HepG2 (cell line): Measurements from ENCODE around the gene GAL3ST1. TPM values are rescaled to one million over a fixed set of nuclear protein-coding genes. Genes with fewer than 3 reads are reported as not detected.

Source experiments
- CENPX ChIP-seq: sonication (generic); formaldehyde crosslinking; IDR thresholded peaks from 2 replicates; pipeline ENCODE4 v1.9.0; 2021; ENCODE audit warnings: mild to moderate bottlenecking, missing genetic modification reagents, moderate library complexity
- DMAP1 ChIP-seq: IDR thresholded peaks from 2 replicates; pipeline ENCODE4 v1.6.1; 2016
- ERF ChIP-seq: IDR thresholded peaks from 2 replicates; pipeline ENCODE4 v1.6.1; 2018; ENCODE audit warnings: missing biosample characterization, missing genetic modification reagents
- ESRRA ChIP-seq: sonication (generic); formaldehyde crosslinking; IDR thresholded peaks from 2 replicates; pipeline ENCODE4 v1.5.1; 2020; ENCODE audit warnings: mild to moderate bottlenecking, low read depth, missing genetic modification reagents
- HDAC2 ChIP-seq: sonication (generic); formaldehyde crosslinking; IDR thresholded peaks from 2 replicates; pipeline ENCODE4 v1.4.0; 2020; ENCODE audit warnings: missing genetic modification reagents
- HNF4A ChIP-seq: sonication (generic); formaldehyde crosslinking; IDR thresholded peaks from 2 replicates; pipeline ENCODE4 v1.4.0; 2020; ENCODE audit warnings: missing genetic modification reagents
- LCORL ChIP-seq, 2 experiments: fragments of 450-650 bp in 1 of 2; sonication (generic) in 1 of 2; formaldehyde crosslinking in 1 of 2; IDR thresholded peaks; 2 replicates each; pipeline versions ENCODE4 v1.5.0 to v1.6.1; 2017 to 2020; ENCODE audit warnings: antibody characterized with exemption in 1 of 2, missing genetic modification reagents in 1 of 2
- MIXL1 ChIP-seq: IDR thresholded peaks from 2 replicates; pipeline ENCODE4 v1.6.1; 2016
- NFE2 ChIP-seq: sonication (generic); formaldehyde crosslinking; IDR thresholded peaks from 2 replicates; pipeline ENCODE4 v1.4.0; 2020; ENCODE audit warnings: missing genetic modification reagents
- PHF20 ChIP-seq: sonication (generic); formaldehyde crosslinking; IDR thresholded peaks from 2 replicates; pipeline ENCODE4 v1.5.0; 2020; ENCODE audit warnings: mild to moderate bottlenecking, missing genetic modification reagents
- RAD21 ChIP-seq: fragments of 450-650 bp; formaldehyde crosslinking; IDR thresholded peaks from 2 replicates; pipeline ENCODE4 v1.5.0; 2020; ENCODE audit warnings: mild to moderate bottlenecking
- RORA ChIP-seq: sonication (generic); formaldehyde crosslinking; IDR thresholded peaks from 2 replicates; pipeline ENCODE4 v1.5.0; 2020; ENCODE audit warnings: mild to moderate bottlenecking, missing genetic modification reagents, moderate library complexity
- SALL1 ChIP-seq: sonication (generic); formaldehyde crosslinking; IDR thresholded peaks from 2 replicates; pipeline ENCODE4 v1.8.0; 2022; ENCODE audit warnings: mild to moderate bottlenecking, missing genetic modification reagents
- SALL2 ChIP-seq: sonication (generic); formaldehyde crosslinking; IDR thresholded peaks from 2 replicates; pipeline ENCODE4 v1.8.1; 2023; ENCODE audit warnings: mild to moderate bottlenecking, missing genetic modification reagents, inconsistent platforms
- SMAD9 ChIP-seq: sonication (generic); formaldehyde crosslinking; IDR thresholded peaks from 2 replicates; pipeline ENCODE4 v1.5.1; 2020; ENCODE audit warnings: mild to moderate bottlenecking, missing genetic modification reagents
- SP5 ChIP-seq: IDR thresholded peaks from 2 replicates; pipeline ENCODE4 v1.6.1; 2016; ENCODE audit warnings: low read depth, borderline replicate concordance
- YEATS4 ChIP-seq: sonication (generic); formaldehyde crosslinking; IDR thresholded peaks from 2 replicates; pipeline ENCODE4 v1.4.0; 2020; ENCODE audit warnings: missing genetic modification reagents, borderline replicate concordance
- ZNF563 ChIP-seq: sonication (generic); formaldehyde crosslinking; IDR thresholded peaks from 2 replicates; pipeline ENCODE4 v1.8.0; 2022; ENCODE audit warnings: mild to moderate bottlenecking, moderate library complexity, missing genetic modification reagents
- ZNF570 ChIP-seq: sonication (generic); formaldehyde crosslinking; IDR thresholded peaks from 2 replicates; pipeline ENCODE4 v1.4.0; 2020; ENCODE audit warnings: mild to moderate bottlenecking, missing genetic modification reagents, borderline replicate concordance
- ZNF713 ChIP-seq: sonication (generic); formaldehyde crosslinking; IDR thresholded peaks from 2 replicates; pipeline ENCODE4 v1.4.0; 2020; ENCODE audit warnings: mild to moderate bottlenecking, missing genetic modification reagents
- ZNF766 ChIP-seq: sonication (generic); formaldehyde crosslinking; IDR thresholded peaks from 2 replicates; pipeline ENCODE4 v1.5.0; 2020; ENCODE audit warnings: missing genetic modification reagents, borderline replicate concordance
- ZNF772 ChIP-seq: sonication (generic); formaldehyde crosslinking; IDR thresholded peaks from 2 replicates; pipeline ENCODE4 v1.5.0; 2020; ENCODE audit warnings: mild to moderate bottlenecking, missing genetic modification reagents
- ZSCAN29 ChIP-seq: sonication (generic); formaldehyde crosslinking; conservative IDR thresholded peaks from 2 replicates; pipeline ENCODE4 v1.4.0; 2020; ENCODE audit warnings: mild to moderate bottlenecking, missing genetic modification reagents
- polyA plus RNA-seq, 8 experiments: library from polyadenylated mRNA; depleted of rRNA in 3 of 8; stranded (reverse) in 7 of 8; unstranded in 1 of 8; fragments of >200 nt; fragmentation: Illumina TruSeq in 4 of 8; extraction: Trizol in 4 of 8; gene quantifications; 2 replicates each; pipeline versions ENCODE4 v1.2.1 to v1.2.3, GENCODE V29; 2011 to 2016; ENCODE audit warnings: low read depth in 4 of 8, missing spikeins in 1 of 8, mixed read lengths in 1 of 8; ENCODE audit not compliant: insufficient read depth in 1 of 8
- total RNA-seq, 5 experiments: library from RNA; depleted of rRNA; stranded (reverse); fragments of >200 nt; fragmentation: Illumina TruSeq; extraction: Trizol; gene quantifications; 2 replicates each; pipeline ENCODE4 v1.2.3, GENCODE V29; 2016; ENCODE audit warnings: low read depth in 1 of 5
- TF ChIP-seq, protein P1 (sequence below): sonication (generic); formaldehyde crosslinking; IDR thresholded peaks from 2 replicates; pipeline ENCODE4 v1.4.0; 2020; ENCODE audit warnings: missing genetic modification reagents
- TF ChIP-seq, protein P2 (sequence below): sonication (generic); formaldehyde crosslinking; IDR thresholded peaks from 2 replicates; pipeline ENCODE4 v1.5.0; 2020; ENCODE audit warnings: missing genetic modification reagents
- TF ChIP-seq, protein P3 (sequence below): sonication (generic); formaldehyde crosslinking; IDR thresholded peaks from 2 replicates; pipeline ENCODE4 v1.4.0; 2020; ENCODE audit warnings: missing genetic modification reagents, borderline replicate concordance
- TF ChIP-seq, protein P4 (sequence below): IDR thresholded peaks from 2 replicates; pipeline ENCODE4 v1.6.1; 2016; ENCODE audit warnings: missing compliant biosample characterization, missing genetic modification reagents, borderline replicate concordance

GAL3ST1 gene
- total and polyA plus RNA-seq, 2 of the 13 experiments (the other 11 are each of a cell fraction or from before 2014, with no cell fraction given): 4.4 to 14.7 TPM

DNA sequence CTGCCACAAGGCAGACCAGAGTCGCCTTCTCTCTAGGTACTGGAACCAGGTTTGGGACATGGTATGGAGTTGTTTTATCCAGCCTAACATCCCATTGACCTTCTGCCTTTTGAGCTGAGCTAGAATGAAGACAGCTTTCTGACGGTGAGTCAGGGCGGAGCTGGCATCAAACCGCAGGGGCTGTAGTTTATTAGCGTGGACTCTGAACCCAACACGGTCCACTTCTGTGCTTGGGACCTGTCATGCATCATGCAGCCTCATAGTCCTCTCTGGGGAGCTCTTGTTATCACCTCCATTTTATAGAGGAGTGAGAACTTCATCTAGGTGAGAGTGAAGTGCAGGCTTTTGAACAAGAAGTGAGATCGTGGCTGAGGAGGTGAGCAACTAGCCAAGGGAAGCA, 8.3 kb downstream of the GAL3ST1 start (continued):
- TF ChIP-seq, protein P1, sequence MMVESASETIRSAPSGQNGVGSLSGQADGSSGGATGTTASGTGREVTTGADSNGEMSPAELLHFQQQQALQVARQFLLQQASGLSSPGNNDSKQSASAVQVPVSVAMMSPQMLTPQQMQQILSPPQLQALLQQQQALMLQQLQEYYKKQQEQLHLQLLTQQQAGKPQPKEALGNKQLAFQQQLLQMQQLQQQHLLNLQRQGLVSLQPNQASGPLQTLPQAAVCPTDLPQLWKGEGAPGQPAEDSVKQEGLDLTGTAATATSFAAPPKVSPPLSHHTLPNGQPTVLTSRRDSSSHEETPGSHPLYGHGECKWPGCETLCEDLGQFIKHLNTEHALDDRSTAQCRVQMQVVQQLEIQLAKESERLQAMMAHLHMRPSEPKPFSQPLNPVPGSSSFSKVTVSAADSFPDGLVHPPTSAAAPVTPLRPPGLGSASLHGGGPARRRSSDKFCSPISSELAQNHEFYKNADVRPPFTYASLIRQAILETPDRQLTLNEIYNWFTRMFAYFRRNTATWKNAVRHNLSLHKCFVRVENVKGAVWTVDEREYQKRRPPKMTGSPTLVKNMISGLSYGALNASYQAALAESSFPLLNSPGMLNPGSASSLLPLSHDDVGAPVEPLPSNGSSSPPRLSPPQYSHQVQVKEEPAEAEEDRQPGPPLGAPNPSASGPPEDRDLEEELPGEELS (CRISPR knock-in tag): no peak
- TF ChIP-seq YEATS4 (CRISPR knock-in tag): no peak
- TF ChIP-seq DMAP1: no peak
- TF ChIP-seq ESRRA (CRISPR knock-in tag): no peak
- no peak for TF ChIP-seq LCORL (IDR thresholded peaks at IDR 0.05)
- TF ChIP-seq LCORL (CRISPR knock-in tag; IDR thresholded peaks at IDR 0.05): peak; percentile 75
- TF ChIP-seq ZNF570 (CRISPR knock-in tag): no peak
- no peak for TF ChIP-seq SMAD9 (CRISPR knock-in tag)
- TF ChIP-seq ZNF563: no peak
- peak; percentile 61; the same call in 1 of the 2 replicates for TF ChIP-seq SP5 (CRISPR knock-in tag)
- TF ChIP-seq, protein P2, sequence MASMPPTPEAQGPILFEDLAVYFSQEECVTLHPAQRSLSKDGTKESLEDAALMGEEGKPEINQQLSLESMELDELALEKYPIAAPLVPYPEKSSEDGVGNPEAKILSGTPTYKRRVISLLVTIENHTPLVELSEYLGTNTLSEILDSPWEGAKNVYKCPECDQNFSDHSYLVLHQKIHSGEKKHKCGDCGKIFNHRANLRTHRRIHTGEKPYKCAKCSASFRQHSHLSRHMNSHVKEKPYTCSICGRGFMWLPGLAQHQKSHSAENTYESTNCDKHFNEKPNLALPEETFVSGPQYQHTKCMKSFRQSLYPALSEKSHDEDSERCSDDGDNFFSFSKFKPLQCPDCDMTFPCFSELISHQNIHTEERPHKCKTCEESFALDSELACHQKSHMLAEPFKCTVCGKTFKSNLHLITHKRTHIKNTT (CRISPR knock-in tag): no peak
- TF ChIP-seq CENPX: no peak
- 0 out of 2 replicates have a peak, but pooled peaks have one; percentile 24 for TF ChIP-seq MIXL1
- TF ChIP-seq RAD21: no peak
- peak; percentile 32; the same call in 1 of the 2 replicates for TF ChIP-seq SALL1 (CRISPR knock-in tag)
- TF ChIP-seq ZNF766 (CRISPR knock-in tag): no peak
- TF ChIP-seq, protein P3, sequence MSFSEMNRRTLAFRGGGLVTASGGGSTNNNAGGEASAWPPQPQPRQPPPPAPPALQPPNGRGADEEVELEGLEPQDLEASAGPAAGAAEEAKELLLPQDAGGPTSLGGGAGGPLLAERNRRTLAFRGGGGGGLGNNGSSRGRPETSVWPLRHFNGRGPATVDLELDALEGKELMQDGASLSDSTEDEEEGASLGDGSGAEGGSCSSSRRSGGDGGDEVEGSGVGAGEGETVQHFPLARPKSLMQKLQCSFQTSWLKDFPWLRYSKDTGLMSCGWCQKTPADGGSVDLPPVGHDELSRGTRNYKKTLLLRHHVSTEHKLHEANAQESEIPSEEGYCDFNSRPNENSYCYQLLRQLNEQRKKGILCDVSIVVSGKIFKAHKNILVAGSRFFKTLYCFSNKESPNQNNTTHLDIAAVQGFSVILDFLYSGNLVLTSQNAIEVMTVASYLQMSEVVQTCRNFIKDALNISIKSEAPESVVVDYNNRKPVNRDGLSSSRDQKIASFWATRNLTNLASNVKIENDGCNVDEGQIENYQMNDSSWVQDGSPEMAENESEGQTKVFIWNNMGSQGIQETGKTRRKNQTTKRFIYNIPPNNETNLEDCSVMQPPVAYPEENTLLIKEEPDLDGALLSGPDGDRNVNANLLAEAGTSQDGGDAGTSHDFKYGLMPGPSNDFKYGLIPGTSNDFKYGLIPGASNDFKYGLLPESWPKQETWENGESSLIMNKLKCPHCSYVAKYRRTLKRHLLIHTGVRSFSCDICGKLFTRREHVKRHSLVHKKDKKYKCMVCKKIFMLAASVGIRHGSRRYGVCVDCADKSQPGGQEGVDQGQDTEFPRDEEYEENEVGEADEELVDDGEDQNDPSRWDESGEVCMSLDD: no peak
- 0 out of 2 replicates have a peak, but pooled peaks have one; percentile 39 for TF ChIP-seq ERF (CRISPR knock-in tag)
- TF ChIP-seq NFE2 (CRISPR knock-in tag): no peak
- no peak for TF ChIP-seq SALL2 (CRISPR knock-in tag)
- TF ChIP-seq ZSCAN29 (CRISPR knock-in tag): no peak
- no peak for TF ChIP-seq ZNF713 (CRISPR knock-in tag)
- TF ChIP-seq HDAC2 (CRISPR knock-in tag): peak; percentile 43; the same call in 1 of the 2 replicates
- peak; percentile 87 for TF ChIP-seq HNF4A (CRISPR knock-in tag)
- no peak for TF ChIP-seq RORA (CRISPR knock-in tag)
- TF ChIP-seq, protein P4, sequence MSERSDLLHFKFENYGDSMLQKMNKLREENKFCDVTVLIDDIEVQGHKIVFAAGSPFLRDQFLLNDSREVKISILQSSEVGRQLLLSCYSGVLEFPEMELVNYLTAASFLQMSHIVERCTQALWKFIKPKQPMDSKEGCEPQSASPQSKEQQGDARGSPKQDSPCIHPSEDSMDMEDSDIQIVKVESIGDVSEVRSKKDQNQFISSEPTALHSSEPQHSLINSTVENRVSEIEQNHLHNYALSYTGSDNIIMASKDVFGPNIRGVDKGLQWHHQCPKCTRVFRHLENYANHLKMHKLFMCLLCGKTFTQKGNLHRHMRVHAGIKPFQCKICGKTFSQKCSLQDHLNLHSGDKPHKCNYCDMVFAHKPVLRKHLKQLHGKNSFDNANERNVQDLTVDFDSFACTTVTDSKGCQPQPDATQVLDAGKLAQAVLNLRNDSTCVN (CRISPR knock-in tag): no peak
- TF ChIP-seq PHF20 (CRISPR knock-in tag): no peak
- TF ChIP-seq ZNF772 (CRISPR knock-in tag): no peak
